GM21825 (cell line): Measurements from ENCODE around the gene METTL18.

Experiments used
- ATAC-seq: cut with Tn5 transposase; IDR thresholded peaks from one replicate; pipeline ENCODE4 v1.9.1; 2021; ENCODE audit warnings: mild to moderate bottlenecking, moderate library complexity; ENCODE audit not compliant: unreplicated experiment

METTL18 gene

DNA sequence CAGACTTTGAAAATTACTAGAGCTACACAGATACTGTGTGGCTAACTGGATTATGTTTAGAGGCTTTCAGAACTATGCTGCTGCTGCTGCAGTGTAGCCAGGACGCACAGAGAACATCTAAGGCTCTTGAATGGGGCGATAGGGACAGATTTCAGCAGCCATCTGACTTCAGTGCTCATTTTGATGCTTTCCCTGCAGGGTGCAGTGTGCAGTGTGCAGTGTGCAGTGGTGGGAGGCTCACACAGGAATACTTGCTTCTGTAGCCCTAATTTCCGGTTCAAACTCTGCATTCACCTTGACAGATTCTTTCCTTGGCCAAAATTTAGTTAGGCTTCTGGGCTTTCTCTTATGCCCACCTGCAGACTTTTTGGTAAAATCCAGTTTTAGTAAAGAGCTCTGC lies 7.7 kb downstream of the METTL18 start:
- no peak for ATAC-seq

DNA sequence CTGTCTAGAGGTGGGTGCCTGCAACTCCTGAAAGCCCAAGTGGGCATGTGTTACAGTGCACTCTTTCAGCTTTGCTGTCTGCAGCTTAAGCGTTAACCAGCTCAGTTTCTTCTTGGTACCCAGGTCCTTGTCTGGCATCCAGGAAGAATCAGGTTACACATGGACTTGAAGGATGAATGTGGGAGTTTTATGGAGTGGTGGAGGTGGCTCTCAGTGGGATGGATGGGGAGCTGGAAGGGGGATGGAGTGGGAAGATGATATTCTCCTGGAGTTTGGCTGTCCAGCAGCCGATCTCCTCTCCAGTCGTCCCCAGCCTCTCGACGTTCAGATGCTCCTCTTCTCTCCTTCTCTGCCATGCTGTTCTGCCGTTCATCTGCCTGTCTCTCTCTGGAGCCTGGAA lies 9.4 kb downstream of the METTL18 start:
- ATAC-seq = no peak

DNA sequence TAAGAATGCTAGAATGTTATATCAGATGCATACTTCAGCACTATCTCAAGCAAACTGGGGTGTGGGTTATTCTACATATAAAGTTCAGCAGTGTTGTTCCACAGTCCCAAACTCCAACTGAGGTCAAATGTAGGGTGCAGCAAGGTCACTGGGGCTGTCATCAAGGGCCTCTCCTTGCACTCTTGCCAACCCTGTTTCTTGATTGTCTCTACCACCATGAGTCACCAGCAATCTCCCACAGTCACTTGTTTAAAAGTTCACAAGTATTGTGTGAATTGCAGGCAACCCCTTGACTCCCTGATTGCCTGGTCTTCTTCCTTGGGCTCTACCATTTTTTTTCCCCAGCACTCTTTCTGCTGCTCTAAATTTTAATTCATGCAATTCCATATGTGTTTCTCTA lies 10.6 kb downstream of the METTL18 start:
- no peak for ATAC-seq

DNA sequence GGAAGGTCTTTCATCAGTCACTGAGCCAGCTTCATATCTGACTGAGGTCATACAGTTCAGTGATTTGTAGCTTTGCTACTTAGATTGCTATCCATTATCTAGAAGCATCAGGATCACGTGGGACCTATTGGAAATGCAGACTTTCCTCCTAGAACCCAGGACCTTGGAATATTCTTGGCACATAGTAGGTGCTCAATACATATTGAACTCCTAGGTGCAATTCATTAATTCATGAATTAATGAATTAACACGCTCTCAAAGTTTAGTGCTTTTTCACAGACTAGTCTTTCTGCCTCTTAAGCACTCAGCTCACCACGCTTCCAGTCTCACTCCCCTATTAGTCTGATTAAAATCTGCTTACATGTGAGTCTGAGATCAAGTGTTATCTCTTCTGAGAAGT lies 12.1 kb downstream of the METTL18 start:
- no peak for ATAC-seq

DNA sequence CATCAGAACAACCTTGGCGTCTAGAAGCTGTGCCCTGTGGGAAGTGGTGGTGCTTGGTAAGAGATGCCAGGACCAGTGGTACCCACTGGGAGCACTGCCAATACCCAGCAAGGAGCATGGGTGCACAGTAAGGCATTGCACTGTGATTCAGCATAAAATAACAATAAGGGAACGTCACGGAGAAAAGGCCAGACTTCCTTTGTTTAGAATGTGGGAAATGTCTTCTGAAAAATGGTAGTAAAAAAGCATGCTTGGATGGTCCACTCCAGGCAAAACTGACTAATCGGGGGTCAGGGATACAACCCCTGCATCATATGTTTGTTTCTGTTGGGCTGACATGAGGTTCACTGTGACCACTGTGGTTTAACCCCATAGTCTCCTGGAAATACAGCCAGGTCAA lies 14.7 kb downstream of the METTL18 start:
- no peak for ATAC-seq

DNA sequence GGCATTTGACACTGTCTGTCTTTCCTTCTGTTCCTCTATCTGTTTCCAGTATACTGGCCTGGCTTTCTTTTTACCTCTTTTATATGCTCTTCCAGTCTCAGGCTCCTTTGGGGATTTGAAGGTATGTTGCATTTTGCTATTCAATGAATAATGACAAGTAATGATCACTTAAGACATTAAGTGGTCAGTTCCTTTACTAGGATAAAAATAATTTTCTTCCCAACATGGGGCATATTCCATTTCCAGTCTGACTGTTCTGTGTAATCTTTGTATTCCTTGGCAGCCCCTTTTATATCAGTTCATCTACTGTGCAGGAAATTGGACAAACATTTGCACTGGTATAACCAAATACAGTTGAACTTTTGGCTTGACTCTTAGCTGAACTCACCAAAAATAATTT lies 15.6 kb downstream of the METTL18 start:
- ATAC-seq = no peak

DNA sequence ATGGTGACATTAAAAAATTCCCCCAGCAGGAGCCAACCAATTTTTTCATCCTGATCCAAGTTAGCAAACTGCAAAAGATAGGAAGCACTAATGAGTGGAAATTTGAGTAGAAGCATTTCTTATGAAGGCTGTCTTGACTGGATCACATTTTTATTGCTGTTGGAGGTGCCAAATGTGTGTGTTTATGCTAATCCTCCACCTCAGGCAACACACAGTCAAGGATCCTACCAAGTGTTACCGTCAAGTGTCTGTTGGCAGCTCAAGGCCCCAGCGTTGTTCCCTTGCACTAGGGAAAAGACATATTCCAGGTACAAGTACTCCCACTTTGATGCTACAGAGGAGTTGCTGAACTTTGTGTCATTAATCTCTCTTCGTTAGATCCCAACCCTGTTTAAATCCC lies 18.3 kb downstream of the METTL18 start:
- ATAC-seq = no peak

DNA sequence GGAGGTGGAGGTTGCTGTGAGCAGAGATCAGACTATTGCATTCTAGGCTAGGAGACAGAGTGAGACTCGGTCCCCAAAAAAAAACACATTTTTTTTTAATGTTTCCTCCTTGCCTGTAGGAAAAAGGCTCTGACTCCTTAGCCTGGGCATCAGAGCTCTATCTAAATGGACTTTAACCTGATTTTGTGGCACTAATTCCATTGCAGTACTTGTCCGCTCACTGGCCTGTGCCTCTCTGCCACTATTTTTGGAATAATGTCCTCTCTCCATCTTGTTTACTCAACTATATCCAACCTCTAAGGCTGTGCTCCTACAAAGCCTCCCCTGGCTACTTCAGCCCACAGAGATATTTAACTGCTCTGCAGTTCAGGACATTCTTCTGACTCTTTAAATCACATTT lies 26.5 kb downstream of the METTL18 start:
- no peak for ATAC-seq

DNA sequence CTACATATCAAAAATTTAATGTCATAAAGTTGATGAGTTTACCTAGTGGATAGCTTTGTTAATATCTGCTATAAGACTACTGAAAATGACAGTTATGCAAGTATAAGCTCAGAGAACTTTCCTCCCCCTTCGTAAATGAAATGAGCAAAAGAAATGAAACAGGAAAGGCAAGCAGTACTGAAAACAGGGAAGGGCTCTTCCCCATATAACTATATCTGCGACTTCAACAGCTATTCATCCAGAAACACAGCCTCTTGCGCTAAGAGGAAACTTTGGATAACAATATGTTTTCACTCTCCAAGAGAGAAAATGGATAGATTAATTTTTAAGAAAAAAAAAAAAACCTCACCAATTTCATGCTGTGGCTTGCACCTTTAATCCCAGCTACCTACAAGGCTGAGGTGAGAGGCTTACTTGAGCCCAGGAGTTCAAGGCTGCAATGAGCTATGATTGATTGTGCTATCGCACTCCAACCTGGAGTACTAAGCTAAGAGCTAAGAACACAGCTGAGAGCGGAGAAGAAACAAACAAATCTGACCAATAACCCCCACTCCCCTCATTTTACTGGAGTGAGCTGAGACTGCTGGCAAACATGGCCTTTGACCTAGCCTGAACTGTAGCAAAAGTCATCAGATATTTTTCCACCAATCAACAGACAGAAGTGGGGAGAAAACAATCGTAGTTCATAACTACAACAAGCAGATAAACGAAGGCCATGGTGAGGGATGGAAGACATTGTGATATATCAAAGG lies 29.0 kb downstream of the METTL18 start:
- no peak for ATAC-seq

DNA sequence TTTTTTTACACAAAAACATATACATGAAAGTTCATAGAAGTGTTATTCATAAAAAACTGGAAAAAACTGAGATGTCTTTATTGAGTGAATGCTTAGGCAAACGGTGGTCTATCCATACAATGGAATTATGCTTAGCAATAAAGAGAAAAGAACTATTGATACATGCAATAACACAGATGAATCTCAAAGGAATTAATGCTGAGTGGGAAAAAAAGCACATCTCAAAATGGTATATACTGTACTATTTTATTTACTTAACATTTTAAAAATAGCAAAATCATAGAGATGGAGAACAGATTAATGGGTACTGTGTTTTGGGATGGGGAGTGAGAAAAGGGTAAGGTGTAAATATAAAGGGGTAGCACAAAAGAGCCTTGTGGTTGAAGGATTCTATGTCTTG lies 29.8 kb downstream of the METTL18 start:
- ATAC-seq = no peak

DNA sequence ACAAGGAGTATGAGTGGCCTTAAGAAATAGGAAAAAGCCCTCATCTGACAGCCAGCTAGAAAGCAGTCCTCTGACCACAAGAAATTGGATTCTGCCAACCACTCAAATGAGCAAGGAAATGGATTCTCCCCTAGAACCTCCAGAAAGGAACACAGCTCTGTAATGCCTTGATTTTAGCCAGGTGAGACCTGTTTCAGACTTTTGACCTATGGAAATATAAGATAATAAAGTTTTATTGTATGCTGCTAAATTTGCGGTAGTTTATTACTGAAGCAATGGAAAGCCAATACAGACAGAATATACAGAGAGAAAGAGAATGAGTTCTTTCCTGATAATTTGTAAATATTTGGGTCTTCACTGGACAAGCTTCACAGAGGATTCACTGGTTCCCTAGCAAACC lies 32.0 kb downstream of the METTL18 start:
- no peak for ATAC-seq

DNA sequence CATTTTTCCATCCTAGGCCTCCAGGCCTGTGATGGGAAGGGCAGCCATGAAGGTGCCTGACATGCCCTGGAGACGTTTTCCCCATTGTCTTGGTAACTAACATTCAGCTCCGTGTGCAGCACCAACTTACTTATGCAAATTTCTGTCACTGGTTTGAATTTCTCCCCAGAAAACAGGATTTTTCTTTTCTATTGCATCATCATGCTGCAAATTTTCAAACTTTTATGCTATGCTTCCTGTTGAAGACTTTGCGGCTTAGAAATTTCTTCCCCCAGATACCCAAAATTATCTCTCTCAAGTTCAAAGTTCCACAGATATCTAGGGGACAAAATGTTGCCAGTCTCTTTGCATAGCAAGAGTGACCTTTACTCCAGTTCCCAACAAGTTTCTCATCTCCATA lies 35.7 kb downstream of the METTL18 start:
- no peak for ATAC-seq

DNA sequence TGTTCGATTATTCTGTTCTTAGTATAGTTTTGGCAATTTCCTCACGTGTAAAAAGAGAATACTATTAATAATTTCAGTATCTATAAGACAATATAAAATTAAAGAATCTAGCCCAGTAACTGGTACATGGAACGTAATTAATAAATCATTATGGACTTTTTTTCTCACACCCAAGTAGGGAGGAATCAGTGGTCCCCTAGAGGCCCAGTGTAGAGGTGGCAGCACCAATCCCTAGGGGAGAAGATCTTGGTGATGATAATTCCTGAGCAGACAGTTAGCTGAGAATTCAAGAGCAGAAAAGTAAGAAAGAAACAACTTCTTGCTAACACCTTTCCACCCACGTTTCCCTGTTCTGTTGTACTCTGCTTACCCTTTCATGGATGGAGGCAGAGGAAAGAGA lies 41.2 kb downstream of the METTL18 start:
- no peak for ATAC-seq

DNA sequence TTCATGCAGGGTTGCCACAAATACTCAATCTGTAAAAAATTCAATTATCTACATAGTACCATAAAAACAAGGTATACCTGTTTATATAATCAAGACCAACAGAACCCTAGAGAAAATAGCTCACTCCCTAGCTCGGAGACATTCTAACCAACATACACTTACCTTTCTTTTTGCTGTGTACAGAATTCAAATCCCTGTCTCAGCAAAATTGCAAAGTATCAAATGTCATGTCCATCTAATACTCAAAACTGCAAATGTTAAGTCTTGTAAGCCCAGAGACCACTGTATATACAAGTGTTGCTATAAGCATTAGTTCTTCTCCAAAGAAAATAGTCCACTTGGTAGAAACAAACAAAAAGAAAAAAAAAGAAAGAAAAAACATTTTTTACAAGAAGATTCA lies 44.7 kb downstream of the METTL18 start:
- ATAC-seq = no peak

DNA sequence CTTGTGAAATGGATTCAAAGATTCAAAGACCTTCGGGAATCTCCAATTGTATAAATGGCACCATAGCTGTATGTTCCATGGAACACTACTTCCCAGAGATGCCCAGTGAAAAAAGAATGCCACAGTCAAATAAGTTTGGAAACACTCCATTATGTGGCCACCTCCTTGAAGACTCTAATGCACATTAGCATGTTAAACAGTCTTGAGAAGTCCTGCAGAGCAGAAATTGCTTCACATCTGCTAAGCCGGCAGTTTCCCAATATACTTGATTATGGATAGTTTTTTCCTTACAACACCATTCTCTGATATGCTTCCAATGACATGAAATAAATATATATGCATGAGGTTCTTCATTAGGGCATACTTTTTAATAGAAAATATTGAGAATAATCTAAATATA lies 48.2 kb downstream of the METTL18 start:
- ATAC-seq = no peak

DNA sequence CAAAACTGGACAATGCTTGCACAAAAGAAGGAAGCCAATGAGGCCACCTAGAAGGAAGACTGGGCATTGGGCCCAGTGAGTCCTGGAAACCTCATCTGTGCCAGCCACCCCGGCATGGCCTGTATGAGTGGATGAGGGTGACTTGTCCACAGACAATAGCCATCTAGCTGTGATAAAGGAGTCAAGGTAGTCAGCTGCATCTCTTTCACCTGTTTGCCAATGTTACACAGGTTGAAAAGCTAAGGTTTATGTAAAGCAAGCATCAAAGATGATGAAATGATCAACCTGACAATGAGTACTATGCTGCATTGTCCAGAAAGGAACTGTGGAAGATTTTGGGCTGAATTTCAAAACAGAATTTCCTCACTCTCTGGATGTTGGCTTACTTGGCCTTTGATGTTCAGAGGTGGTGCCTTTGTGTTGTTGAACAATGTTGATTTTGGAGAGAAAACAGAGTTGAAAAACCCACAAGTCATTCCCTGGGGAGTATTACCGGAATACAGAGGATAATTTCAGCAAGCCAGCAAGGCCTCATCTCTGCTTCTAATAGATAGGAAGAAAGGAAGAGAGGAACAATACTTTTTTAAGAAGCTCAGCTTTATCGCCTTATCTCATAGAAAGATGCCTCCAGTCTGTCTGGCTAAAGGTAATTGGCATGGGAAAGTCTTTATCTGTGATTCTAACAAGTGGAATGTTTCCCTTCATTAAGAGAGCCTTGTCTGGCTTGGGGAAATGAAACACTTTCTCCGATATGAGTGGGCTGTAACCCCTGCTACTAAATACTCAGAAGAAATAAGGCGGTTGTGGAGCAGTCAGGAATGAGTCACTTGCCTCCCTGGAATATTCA lies 49.5 kb downstream of the METTL18 start:
- no peak for ATAC-seq
